ENCODE data around the gene SLC16A10.

SLC16A10 gene

GRCh38 chr6:111069382-111070104 is 17.8 kb upstream of the SLC16A10 start:
- H3K4me3 ChIP-seq (replicated peaks in 1 of 2; ENCODE audit: low read depth in 2 of 2, low read length in 2 of 2) = no peak overlapping the region
- TF ChIP-seq CTCF (IDR thresholded peaks at IDR 0.05; ENCODE audit: low read depth, low read length) = no peak
- DNase-seq (ENCODE audit: low read depth in 2 of 2) = no peak

GRCh38 chr6:111070105-111071005 is 16.9 kb upstream of the SLC16A10 start:
- H3K4me3 ChIP-seq (replicated peaks in 1 of 2; ENCODE audit: low read depth in 2 of 2, low read length in 2 of 2) = no peak overlapping the region
- no peak for TF ChIP-seq CTCF (IDR thresholded peaks at IDR 0.05; ENCODE audit: low read depth, low read length)
- no peak for DNase-seq (ENCODE audit: low read depth in 2 of 2)

- no peak for TF ChIP-seq CTCF (IDR thresholded peaks at IDR 0.05; ENCODE audit: low read depth, low read length)
- H3K4me3 ChIP-seq (replicated peaks in 1 of 2; ENCODE audit: low read depth in 2 of 2, low read length in 2 of 2) = no peak overlapping the region
- no peak for DNase-seq (ENCODE audit: low read depth in 2 of 2)
These were observed 14.4 kb upstream of the SLC16A10 start for GRCh38 chr6:111072801-111073360.

GRCh38 chr6:111074311-111074710 is 13.0 kb upstream of the SLC16A10 start:
- no peak for TF ChIP-seq CTCF (IDR thresholded peaks at IDR 0.05; ENCODE audit: low read depth, low read length)
- no peak overlapping the region for H3K4me3 ChIP-seq (replicated peaks in 1 of 2; ENCODE audit: low read depth in 2 of 2, low read length in 2 of 2)

GRCh38 chr6:111076024-111076695 is 11.1 kb upstream of the SLC16A10 start:
- DNase-seq (ENCODE audit: low read depth in 2 of 2) = peak in 1 of 2 donors; percentile 15
- TF ChIP-seq CTCF (IDR thresholded peaks at IDR 0.05; ENCODE audit: low read depth, low read length) = no peak
- H3K4me3 ChIP-seq (replicated peaks in 1 of 2; ENCODE audit: low read depth in 2 of 2, low read length in 2 of 2) = no peak overlapping the region

More at GRCh38 chr6:111074311-111074710, 13.0 kb upstream of the SLC16A10 start:
- DNase-seq (ENCODE audit: low read depth in 2 of 2) = no peak

GRCh38 chr6:111080698-111081097 is 6.6 kb upstream of the SLC16A10 start:
- no peak for TF ChIP-seq CTCF (IDR thresholded peaks at IDR 0.05; ENCODE audit: low read depth, low read length)
- no peak overlapping the region for H3K4me3 ChIP-seq (replicated peaks in 1 of 2; ENCODE audit: low read depth in 2 of 2, low read length in 2 of 2)

More at GRCh38 chr6:111080698-111081097, 6.6 kb upstream of the SLC16A10 start:
- no peak for DNase-seq (ENCODE audit: low read depth in 2 of 2)

All from cardiac fibroblast (primary cell).